Measurements from ENCODE around the gene COL5A2.
A peak's percentile ranks its signal among the peaks of the same experiment; 100 is the strongest.

The COL5A2 gene

GRCh38 chr2:189116087-189116486 lies 63.5 kb downstream of the COL5A2 start:
- no peak for TF ChIP-seq ZNF274 (IDR thresholded peaks at IDR 0.05; ENCODE audit: low read depth, low read length)
- no peak overlapping the region for H3K4me3 ChIP-seq (ENCODE audit: low read length)

DNA sequence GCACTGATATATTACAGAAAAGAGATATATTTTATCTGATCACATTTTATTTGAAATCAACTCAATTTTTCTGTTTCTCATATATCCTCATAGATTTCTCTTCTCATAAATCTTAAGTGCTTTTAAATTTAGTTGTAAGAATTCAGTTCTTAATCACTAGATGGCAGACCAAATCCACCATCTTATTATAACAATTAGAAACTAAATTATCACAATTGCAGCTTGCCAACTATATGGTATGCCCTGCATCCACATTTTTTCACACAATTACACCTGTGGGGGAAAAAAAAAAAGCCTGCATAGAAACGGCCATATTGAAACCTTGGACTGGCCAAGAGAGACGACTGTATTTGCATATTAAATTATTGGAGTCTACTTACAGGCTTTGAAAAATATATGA lies 64.4 kb downstream of the COL5A2 start:
- no peak for TF ChIP-seq ZNF274 (IDR thresholded peaks at IDR 0.05; ENCODE audit: low read depth, low read length)
- no peak overlapping the region for H3K4me3 ChIP-seq (ENCODE audit: low read length)

GRCh38 chr2:189113963-189114362 lies 65.6 kb downstream of the COL5A2 start:
- H3K4me3 ChIP-seq (ENCODE audit: low read length) = no peak overlapping the region
- TF ChIP-seq ZNF274 (IDR thresholded peaks at IDR 0.05; ENCODE audit: low read depth, low read length) = no peak

DNA sequence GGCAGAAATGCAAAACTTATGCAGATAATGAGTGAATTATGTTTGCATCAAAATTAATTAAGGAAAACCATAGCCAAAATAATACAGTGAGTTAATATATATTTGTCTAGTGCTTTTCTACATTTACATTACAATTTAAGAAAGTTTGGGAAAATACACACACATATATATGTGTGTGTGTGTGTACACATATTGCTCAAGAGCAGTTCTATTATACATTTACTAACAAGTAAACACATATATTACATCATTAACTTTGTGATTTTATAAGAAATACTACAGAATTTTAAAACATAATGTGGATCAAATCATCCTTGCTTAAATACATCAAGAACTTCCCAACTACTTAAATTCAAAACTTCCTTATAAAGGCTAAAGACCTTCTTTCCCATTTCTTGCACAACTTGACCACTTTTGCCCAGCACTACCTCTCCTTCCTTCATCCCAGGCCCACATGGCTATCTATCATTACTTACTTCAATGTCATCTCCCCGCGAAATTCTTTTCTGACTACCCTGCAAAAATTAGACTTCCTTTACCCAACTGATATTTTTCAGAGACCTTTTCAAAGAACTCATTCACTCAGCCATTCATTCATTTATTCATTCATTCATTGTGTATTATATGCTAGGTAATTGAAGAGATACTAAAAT lies 68.4 kb downstream of the COL5A2 start:
- no peak for TF ChIP-seq ZNF274 (IDR thresholded peaks at IDR 0.05; ENCODE audit: low read depth, low read length)

DNA sequence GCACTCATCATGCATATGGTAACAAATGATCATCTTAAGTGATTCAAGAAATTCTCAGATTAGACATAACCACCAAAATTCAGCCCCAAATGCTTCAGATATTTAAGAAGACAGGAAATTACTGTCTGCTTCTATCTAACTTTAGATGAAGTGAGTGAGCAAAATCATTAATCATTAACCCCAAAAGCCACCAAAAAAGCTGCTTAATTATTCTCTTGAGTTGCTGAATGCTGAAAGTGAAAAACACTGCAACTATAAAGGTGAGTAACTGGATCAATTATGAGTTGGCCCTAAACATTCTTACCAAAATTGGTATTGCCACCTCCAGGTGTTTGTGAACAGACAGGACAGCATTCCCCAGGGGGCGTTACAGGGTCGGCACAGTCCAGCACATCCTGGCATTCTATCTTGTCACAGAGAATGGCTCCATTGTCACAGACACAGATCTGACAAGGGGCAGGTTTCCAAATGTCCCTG lies 69.6 kb downstream of the COL5A2 start:
- TF ChIP-seq ZNF274 (IDR thresholded peaks at IDR 0.05; ENCODE audit: low read depth, low read length) = no peak
- H3K4me3 ChIP-seq (ENCODE audit: low read length) = peak overlapping the region; percentile 68; the same call in 1 of the 2 replicates

More for the DNA sequence above, 68.4 kb downstream of the COL5A2 start:
- H3K4me3 ChIP-seq (ENCODE audit: low read length) = no peak overlapping the region

GRCh38 chr2:189104934-189105333 lies 74.6 kb downstream of the COL5A2 start:
- no peak overlapping the region for H3K4me3 ChIP-seq (ENCODE audit: low read length)
- TF ChIP-seq ZNF274 (IDR thresholded peaks at IDR 0.05; ENCODE audit: low read depth, low read length) = no peak

- H3K4me3 ChIP-seq (ENCODE audit: low read length) = no peak overlapping the region
- TF ChIP-seq ZNF274 (IDR thresholded peaks at IDR 0.05; ENCODE audit: low read depth, low read length) = no peak
Measured at GRCh38 chr2:189102735-189103134, 76.8 kb downstream of the COL5A2 start.

DNA sequence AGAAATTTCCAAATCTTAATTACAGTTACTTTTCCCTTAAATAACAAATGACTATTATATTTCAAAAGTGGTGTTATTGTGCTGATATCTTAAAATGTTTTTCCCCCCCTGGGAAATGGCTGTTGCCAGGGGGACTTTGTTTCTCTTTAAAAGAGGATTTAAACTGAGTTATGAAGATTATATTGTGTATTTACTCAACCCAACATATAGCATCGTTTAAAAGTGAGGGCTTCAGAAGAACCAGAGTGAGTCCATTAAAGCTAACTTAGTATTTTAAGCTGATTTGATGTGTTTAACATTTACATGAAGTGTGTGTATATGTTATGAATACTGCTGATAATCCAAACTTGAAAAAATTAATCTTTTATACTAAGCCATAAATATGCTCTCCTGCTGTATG lies 81.6 kb downstream of the COL5A2 start:
- TF ChIP-seq ZNF274 (IDR thresholded peaks at IDR 0.05; ENCODE audit: low read depth, low read length) = no peak
- H3K4me3 ChIP-seq (ENCODE audit: low read length) = no peak overlapping the region

- no peak for TF ChIP-seq ZNF274 (IDR thresholded peaks at IDR 0.05; ENCODE audit: low read depth, low read length)
- no peak overlapping the region for H3K4me3 ChIP-seq (ENCODE audit: low read length)
Measured at GRCh38 chr2:189096769-189097447, 82.7 kb downstream of the COL5A2 start.

- no peak for TF ChIP-seq ZNF274 (IDR thresholded peaks at IDR 0.05; ENCODE audit: low read depth, low read length)
- H3K4me3 ChIP-seq (ENCODE audit: low read length) = no peak overlapping the region
Measured at GRCh38 chr2:189095101-189095500, 84.5 kb downstream of the COL5A2 start.

DNA sequence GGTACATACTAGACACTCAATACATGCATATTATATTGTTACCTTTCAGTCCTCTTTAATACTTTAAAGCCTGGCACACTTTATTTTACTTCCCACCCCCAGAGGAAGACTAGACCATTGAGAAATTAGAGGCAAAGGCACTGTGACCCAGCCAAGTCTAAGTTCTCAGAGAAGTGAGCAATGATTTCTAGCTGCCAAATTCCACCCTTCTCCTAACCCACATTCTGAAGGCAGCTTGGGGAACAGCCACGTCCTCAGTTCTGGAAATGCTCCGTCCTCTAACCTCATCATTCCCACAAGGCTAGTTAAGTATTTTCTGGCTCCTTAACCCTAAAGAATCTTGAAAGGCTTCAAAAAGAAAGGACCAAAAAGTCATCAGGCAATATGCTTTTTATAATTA lies 86.6 kb downstream of the COL5A2 start:
- H3K4me3 ChIP-seq (ENCODE audit: low read length) = no peak overlapping the region
- TF ChIP-seq ZNF274 (IDR thresholded peaks at IDR 0.05; ENCODE audit: low read depth, low read length) = no peak

DNA sequence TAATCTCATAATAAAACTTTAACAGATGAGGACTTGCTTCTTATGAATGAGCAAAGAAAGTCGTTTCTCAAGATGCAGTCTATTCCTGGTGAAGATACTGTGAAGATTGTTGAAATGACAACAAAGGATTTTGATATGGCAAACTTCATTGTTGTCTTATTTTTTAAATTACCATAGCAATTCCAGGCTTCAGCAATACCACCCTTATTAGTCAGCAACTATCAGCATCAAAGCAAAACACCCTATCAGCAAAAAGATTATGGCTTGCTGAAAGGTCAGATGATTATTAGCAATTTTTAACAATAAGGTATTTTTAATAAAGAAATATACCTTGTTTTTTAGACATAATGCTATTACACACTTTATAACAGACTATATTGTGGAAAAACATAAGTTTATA lies 88.3 kb downstream of the COL5A2 start:
- TF ChIP-seq ZNF274 (IDR thresholded peaks at IDR 0.05; ENCODE audit: low read depth, low read length) = no peak

GRCh38 chr2:189088591-189089205 lies 90.9 kb downstream of the COL5A2 start:
- TF ChIP-seq ZNF274 (IDR thresholded peaks at IDR 0.05; ENCODE audit: low read depth, low read length) = no peak
- H3K4me3 ChIP-seq (ENCODE audit: low read length) = no peak overlapping the region

More for the DNA sequence above, 88.3 kb downstream of the COL5A2 start:
- H3K4me3 ChIP-seq (ENCODE audit: low read length) = no peak overlapping the region

DNA sequence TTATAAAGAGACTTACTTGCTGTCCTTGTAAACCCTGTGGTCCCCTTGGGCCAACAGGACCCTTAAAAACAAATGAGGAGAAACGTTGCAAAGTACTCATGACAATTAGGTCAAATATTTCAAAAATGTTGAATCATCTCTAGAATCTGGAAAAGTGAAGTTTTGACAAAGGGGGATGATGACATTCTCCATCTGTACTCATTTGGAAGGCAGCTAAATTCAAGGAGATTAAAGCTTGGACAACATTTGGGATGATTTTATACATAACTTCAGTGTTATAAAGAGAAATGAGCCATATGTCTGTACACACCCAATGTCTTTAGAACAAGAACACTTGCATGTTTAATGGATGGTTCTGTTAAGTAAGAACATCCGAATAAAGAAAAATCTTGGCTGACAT lies 92.9 kb downstream of the COL5A2 start:
- no peak overlapping the region for H3K4me3 ChIP-seq (ENCODE audit: low read length)
- TF ChIP-seq ZNF274 (IDR thresholded peaks at IDR 0.05; ENCODE audit: low read depth, low read length) = no peak

DNA sequence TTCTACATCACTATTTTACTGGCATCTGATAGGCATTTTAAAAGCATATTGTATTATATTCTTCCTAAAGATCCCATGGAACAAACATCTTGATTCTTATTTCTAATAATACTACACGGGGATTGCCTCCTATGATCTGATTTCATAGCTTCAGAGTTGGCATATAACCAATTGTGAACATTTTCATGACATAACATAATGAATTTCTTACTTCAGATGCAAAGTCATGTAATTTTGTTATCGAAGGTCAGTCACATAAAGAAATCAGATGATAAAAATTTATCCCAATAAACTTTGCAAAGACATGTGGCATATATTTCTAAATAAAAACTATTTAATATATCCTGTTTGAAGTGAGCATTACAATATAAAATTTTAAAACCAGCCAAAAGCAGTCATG lies 93.3 kb downstream of the COL5A2 start:
- H3K4me3 ChIP-seq (ENCODE audit: low read length) = no peak overlapping the region
- no peak for TF ChIP-seq ZNF274 (IDR thresholded peaks at IDR 0.05; ENCODE audit: low read depth, low read length)
